ENCODE results near the gene ERCC1.
A peak's percentile ranks its signal among the peaks of the same experiment; 100 is the strongest.

Gene ERCC1

GRCh38 chr19:45423589-45424190 lies at the start of gene ERCC1:
ERCC1 (minus strand) TSS chr19:45423917; CDS start chr19:45423374, 543 bp downstream.
- DNase-seq: peak; percentile 94

DNA sequence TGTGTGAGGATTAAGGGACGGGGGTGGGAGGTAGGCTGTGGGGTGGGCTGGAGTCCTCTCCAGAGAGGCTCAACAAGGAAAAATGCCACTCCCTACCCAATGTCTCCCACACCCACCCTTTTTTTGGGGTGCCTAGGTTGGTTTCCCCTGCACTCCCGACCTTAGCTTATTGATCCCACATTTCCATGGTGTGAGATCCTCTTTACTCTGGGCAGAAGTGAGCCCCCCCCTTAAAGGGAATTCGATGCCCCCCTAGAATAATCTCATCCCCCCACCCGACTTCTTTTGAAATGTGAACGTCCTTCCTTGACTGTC lies 49.6 kb upstream of the ERCC1 start:
- DNase-seq: no peak

- DNase-seq: peak; percentile 51
These were observed 49.0 kb upstream of the ERCC1 start for GRCh38 chr19:45472563-45473366.

GRCh38 chr19:45471931-45472562 lies 48.3 kb upstream of the ERCC1 start:
- DNase-seq: peak; percentile 40

DNA sequence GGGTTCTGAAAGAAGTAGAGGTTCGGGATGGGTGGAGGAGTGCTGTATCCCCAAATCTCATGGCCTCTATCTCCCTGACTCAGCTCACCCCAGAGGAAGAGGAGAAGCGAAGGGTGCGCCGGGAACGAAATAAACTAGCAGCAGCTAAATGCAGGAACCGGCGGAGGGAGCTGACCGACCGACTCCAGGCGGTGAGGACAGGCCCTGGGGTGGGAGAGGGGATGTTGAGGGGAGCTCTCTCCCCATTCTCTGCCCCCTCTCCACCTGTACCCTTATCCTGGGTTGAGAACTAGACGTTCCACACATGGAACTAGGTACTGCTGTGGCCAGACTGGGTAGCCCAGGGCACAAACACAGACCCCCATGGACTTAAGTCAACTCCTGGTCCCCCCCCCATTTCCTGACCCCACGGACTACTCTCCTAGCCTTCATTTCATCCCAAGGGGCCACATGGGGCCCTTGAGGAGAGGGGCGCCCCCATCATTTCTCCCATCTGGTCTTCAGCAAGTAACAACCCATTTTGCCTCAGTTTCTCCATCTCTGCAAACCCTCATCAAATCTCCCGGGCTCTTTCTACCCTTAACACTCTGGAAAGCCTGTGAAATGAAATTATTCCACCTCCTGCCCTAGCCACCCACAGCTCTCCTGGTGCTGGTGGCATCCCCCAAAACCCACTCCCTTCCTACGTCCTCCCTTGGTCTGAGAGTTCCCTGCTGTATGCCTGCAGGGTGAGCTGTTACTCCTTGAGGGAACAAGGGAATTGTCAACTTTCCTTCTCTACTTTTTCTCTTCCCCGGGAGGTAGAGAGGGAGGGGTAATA lies 47.6 kb upstream of the ERCC1 start:
- no peak for DNase-seq

- no peak for DNase-seq
These were observed 47.0 kb upstream of the ERCC1 start for GRCh38 chr19:45470762-45471081.

DNA sequence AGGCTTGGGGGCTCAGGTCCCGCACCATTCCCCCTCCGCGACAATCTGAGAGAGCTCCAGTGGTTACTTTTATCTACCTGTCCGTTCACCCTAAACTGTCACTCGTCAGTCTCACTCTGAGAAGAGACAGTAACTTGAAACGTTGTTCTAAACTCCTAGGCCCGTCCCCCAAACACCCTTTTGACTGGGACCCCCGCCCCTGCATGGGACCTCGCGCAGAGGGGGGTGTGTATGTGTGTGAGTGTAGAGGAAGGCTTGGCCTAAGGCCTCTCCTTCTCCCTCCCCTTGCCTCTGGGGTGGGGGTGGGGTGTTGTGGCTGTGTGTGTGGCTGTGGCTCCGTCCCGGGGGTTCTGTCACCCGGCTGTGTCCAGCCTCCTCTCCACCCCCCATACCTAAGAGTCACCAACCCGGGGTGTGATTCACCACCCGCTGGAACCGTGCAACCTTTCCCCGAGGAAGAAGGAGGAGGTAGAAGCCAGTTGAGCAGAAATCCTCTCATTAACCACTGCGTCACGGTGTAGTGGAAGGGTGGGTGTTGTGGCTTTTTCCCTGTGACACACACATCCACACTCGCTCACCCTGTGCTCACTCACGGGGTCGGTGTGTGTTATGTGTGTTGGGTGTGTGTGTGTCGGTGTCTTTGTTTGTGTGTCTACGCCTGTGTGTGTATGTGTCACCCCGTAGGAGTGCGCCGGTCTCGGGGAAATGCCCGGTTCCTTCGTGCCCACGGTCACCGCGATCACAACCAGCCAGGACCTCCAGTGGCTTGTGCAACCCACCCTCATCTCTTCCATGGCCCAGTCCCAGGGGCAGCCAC lies 46.4 kb upstream of the ERCC1 start:
- DNase-seq: no peak

DNA sequence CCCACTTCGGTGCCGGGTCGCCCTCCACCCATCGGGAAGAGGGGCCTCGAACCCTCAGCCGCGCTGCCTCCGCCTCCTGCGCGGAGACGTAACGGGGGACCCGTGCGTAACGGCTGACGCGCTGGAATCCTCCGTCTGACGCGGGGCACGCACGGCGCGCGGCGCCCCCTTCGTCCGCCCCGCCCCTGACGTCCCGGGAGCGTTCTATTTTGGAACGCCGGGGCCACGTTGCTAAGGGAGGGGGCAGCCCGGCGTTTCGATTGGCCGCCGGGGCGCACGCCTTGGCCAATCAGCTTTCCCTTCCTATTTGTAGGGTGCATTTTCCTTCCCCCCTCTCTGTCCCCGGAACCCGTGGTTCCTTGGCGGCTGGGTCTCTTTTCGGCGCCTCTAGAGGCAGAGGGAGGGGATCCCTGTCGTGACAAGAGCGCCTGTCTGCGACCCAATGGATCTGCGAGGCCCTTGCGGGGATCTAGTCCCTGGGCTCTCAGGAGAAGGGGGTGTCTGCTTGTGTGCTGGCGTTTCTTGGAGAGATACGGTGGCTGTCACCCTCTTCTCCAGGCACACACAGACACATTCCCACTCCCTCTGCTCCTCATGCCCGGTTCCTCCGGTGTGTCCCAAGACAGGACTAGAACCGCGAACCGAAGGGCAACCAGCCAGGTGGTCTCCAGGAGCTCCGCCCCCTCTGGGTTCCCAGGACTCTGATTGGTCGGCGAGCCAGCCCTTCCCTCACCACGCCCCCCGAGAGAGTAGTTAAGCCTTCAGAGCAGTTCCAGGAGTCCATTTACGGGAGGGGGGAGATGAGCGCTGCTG lies 45.6 kb upstream of the ERCC1 start:
- DNase-seq: peak; percentile 92

- DNase-seq: no peak
These were observed 45.0 kb upstream of the ERCC1 start for GRCh38 chr19:45468803-45469131.

GRCh38 chr19:45468159-45468651 lies 44.5 kb upstream of the ERCC1 start:
- no peak for DNase-seq

DNA sequence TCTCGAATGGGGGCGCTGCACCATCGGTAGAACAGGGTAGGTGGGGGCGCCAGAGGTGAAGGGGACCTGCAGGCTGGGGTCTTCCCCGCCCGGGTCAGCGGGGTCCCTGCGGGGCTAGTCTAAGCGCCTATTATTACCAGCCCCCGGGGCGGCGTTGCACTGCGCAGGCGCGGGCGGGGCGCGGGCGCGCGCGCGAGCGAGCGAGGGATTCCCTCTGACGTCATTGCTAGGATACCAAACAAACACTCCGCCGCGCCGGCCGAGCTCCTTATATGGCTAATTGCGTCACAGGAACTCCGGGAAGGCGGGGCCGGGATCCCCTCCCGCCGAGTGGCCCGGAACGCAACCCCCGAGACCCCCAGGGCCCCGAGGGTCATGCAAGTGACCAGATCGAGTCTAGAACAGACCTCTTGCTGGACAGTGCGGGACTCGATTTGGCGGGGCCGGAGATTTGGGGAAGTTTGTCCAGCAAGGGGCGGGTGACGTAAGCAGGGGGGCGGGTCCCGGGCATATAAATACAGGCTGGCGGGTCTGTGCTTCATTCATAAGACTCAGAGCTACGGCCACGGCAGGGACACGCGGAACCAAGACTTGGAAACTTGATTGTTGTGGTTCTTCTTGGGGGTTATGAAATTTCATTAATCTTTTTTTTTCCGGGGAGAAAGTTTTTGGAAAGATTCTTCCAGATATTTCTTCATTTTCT lies 43.9 kb upstream of the ERCC1 start, which contains the start of gene FOSB:
Gene FOSB (plus strand): TSS at position 541 of the 703 bp plus-strand sequence. CDS start 591 bp downstream, outside the sequence.
- peak; percentile 99 for DNase-seq

DNA sequence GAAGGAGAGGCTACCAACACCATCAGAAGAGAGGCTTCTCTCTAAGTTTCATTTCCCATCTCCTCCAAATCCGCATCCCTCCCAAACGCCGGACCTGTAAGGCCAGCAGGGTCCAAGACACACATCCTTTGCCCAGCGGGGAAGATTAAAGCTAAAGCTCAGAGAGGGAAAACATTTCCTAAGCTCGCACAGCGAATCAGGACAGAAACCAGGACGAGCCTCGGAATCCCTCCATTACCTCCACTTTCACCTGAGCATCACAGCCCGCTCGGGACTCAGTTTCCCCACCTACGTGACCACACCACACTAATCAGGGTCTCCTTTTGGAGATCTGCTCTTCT lies 43.4 kb upstream of the ERCC1 start:
- no peak for DNase-seq

- no peak for DNase-seq
These were observed 41.2 kb upstream of the ERCC1 start for GRCh38 chr19:45464852-45465441.

- DNase-seq: no peak
These were observed 40.6 kb upstream of the ERCC1 start for GRCh38 chr19:45464274-45464673.

- no peak for DNase-seq
These were observed 39.5 kb upstream of the ERCC1 start for GRCh38 chr19:45463241-45463640.

- DNase-seq: no peak
These were observed 38.5 kb upstream of the ERCC1 start for GRCh38 chr19:45462174-45462573.

- no peak for DNase-seq
These were observed 37.2 kb upstream of the ERCC1 start for GRCh38 chr19:45460807-45461347.

DNA sequence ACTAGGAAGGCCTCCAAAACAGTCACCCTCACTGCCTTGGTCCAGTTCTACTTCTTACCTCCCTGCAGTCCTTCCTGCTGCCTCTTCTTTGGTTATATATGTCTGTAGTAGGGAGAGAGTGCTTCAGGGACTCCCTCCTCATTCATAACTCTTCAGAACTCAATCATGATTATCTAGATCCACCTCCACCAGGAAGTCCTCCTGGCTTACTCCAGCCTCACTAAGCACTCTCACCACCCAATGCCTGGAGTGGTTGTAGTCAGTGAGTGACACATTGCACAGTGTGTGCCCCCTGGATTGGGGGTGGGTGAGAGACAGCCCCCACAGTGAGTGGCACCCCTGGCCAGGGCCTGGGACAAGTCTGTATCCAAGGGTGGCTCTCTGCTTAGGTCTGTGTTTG lies 34.1 kb upstream of the ERCC1 start:
- no peak for DNase-seq

- no peak for DNase-seq
These were observed 32.7 kb upstream of the ERCC1 start for GRCh38 chr19:45456500-45456815.

GRCh38 chr19:45455707-45456499 lies 32.2 kb upstream of the ERCC1 start:
- DNase-seq: peak; percentile 82

Data from retina (tissue), 1 donor.